Neural progenitor cell (in vitro differentiated cells): ENCODE measurements around the gene KCNC1.

Source experiments
- EZH2 ChIP-seq: fragments of 200-600 bp; sonication (generic); IDR thresholded peaks from 2 replicates; pipeline ENCODE4 v1.6.1; 2017; ENCODE audit warnings: antibody characterized with exemption, mild to moderate bottlenecking, moderate library complexity
- TF ChIP-seq, protein P1 (sequence below): fragments of 200-600 bp; sonication (generic); IDR thresholded peaks from 2 replicates; pipeline ENCODE4 v1.5.1; 2017; ENCODE audit warnings: antibody characterized with exemption, mild to moderate bottlenecking

DNA sequence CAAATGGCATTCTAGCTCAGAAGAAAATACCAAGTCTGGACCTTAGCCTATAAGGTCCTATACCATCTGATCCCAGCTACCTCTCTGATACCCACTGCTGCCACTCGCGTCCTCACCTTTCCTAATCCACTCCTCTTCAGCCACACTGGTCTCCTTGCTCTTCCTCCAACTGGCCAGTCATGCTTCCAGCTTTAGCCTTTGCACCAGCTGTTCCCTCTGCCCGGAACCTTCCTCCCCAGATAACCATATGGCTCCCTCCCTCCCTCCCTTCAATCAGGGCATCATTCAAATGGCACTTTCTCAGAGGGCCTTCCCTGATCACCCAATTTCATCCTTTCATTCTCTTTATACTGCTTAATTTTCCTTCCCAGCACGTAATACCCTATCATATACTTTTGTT lies 67.9 kb downstream of the KCNC1 start:
- no peak for TF ChIP-seq EZH2
- TF ChIP-seq, protein P1, sequence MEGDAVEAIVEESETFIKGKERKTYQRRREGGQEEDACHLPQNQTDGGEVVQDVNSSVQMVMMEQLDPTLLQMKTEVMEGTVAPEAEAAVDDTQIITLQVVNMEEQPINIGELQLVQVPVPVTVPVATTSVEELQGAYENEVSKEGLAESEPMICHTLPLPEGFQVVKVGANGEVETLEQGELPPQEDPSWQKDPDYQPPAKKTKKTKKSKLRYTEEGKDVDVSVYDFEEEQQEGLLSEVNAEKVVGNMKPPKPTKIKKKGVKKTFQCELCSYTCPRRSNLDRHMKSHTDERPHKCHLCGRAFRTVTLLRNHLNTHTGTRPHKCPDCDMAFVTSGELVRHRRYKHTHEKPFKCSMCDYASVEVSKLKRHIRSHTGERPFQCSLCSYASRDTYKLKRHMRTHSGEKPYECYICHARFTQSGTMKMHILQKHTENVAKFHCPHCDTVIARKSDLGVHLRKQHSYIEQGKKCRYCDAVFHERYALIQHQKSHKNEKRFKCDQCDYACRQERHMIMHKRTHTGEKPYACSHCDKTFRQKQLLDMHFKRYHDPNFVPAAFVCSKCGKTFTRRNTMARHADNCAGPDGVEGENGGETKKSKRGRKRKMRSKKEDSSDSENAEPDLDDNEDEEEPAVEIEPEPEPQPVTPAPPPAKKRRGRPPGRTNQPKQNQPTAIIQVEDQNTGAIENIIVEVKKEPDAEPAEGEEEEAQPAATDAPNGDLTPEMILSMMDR, result no peak
